ENCODE results near the gene ECE1. TPM values are rescaled to one million over a fixed set of nuclear protein-coding genes. Genes with fewer than 3 reads are reported as not detected.
A peak's percentile ranks its signal among the peaks of the same experiment; 100 is the strongest.

Gene ECE1
- total and polyA plus RNA-seq, 2 of the 13 experiments (the other 11 are each of a cell fraction or from before 2014, with no cell fraction given): 13.5 to 21.2 TPM

DNA sequence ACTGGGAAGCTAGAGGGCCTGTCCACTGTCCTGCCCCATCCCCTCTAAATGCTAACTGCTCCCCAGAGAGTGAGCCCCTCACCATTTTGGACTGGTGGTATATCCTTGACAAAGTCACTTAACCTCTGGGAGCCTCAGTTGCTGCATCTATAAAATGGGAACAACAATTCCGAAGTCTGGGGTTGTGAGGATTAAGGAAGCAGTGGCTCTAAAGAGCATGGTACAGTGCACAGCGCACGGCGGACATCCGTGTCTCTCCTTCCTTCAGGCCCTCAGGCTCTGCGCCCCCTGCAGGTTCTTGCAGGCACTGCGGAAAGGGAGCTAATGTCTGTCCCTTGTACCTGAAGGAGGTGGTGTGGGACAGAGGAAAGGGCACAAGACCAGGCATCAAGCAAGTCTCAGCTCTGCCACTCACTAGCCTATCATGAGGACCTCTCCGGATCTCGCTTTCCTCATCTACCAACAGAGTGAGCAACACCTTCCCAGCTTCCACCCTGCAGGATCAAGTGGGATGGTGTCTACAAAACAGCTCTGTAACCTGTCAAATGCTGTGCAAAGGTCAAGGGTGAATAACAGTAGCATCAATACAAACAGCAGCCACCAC, 20.1 kb downstream of the ECE1 start (continued):
- no peak for TF ChIP-seq AHDC1 (CRISPR knock-in tag; IDR thresholded peaks at IDR 0.05; ENCODE audit: borderline replicate concordance)
- no peak for TF ChIP-seq HNRNPK (IDR thresholded peaks at IDR 0.05; ENCODE audit: low read depth, low read length, poor library complexity, severe bottlenecking)
- TF ChIP-seq, protein P1, sequence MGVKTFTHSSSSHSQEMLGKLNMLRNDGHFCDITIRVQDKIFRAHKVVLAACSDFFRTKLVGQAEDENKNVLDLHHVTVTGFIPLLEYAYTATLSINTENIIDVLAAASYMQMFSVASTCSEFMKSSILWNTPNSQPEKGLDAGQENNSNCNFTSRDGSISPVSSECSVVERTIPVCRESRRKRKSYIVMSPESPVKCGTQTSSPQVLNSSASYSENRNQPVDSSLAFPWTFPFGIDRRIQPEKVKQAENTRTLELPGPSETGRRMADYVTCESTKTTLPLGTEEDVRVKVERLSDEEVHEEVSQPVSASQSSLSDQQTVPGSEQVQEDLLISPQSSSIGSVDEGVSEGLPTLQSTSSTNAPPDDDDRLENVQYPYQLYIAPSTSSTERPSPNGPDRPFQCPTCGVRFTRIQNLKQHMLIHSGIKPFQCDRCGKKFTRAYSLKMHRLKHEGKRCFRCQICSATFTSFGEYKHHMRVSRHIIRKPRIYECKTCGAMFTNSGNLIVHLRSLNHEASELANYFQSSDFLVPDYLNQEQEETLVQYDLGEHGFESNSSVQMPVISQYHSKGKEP (CRISPR knock-in tag; IDR thresholded peaks at IDR 0.05): no peak
- no peak for TF ChIP-seq SAFB2 (CRISPR knock-in tag; IDR thresholded peaks at IDR 0.05; ENCODE audit: borderline replicate concordance, low read depth)
- TF ChIP-seq CHD4 (IDR thresholded peaks at IDR 0.05; ENCODE audit: borderline replicate concordance, low read length): peak; percentile 99
- TF ChIP-seq, protein P2, sequence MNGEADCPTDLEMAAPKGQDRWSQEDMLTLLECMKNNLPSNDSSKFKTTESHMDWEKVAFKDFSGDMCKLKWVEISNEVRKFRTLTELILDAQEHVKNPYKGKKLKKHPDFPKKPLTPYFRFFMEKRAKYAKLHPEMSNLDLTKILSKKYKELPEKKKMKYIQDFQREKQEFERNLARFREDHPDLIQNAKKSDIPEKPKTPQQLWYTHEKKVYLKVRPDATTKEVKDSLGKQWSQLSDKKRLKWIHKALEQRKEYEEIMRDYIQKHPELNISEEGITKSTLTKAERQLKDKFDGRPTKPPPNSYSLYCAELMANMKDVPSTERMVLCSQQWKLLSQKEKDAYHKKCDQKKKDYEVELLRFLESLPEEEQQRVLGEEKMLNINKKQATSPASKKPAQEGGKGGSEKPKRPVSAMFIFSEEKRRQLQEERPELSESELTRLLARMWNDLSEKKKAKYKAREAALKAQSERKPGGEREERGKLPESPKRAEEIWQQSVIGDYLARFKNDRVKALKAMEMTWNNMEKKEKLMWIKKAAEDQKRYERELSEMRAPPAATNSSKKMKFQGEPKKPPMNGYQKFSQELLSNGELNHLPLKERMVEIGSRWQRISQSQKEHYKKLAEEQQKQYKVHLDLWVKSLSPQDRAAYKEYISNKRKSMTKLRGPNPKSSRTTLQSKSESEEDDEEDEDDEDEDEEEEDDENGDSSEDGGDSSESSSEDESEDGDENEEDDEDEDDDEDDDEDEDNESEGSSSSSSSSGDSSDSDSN (CRISPR knock-in tag; IDR thresholded peaks at IDR 0.05): peak; percentile 44; the same call in 1 of the 2 replicates
- no peak for TF ChIP-seq ATM (IDR thresholded peaks at IDR 0.05; ENCODE audit: borderline replicate concordance)
- peak; percentile 45; the same call in 1 of the 2 replicates for TF ChIP-seq ZFP91 (CRISPR knock-in tag; IDR thresholded peaks at IDR 0.05; ENCODE audit: borderline replicate concordance)
- TF ChIP-seq, protein P3, sequence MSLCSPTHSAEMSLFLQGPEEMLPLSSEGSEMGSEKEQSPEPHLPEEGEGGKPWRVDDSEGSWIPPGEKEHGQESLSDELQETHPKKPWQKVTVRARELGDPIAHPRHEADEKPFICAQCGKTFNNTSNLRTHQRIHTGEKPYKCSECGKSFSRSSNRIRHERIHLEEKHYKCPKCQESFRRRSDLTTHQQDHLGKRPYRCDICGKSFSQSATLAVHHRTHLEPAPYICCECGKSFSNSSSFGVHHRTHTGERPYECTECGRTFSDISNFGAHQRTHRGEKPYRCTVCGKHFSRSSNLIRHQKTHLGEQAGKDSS (CRISPR knock-in tag; IDR thresholded peaks at IDR 0.05; ENCODE audit: borderline replicate concordance, low read depth): no peak
- TF ChIP-seq HDAC2 (CRISPR knock-in tag; IDR thresholded peaks at IDR 0.05): peak; percentile 9; the same call in 1 of the 2 replicates
- 0 out of 2 replicates have a peak, but pooled peaks have one; percentile 29 for TF ChIP-seq MIER3 (CRISPR knock-in tag; IDR thresholded peaks at IDR 0.05; ENCODE audit: borderline replicate concordance)
- TF ChIP-seq FOXK1 (CRISPR knock-in tag; IDR thresholded peaks at IDR 0.05; ENCODE audit: borderline replicate concordance, low read depth): peak; percentile 40; the same call in 1 of the 2 replicates
- no peak for TF ChIP-seq IRX3 (CRISPR knock-in tag; IDR thresholded peaks at IDR 0.05; ENCODE audit: borderline replicate concordance, low read depth)
- TF ChIP-seq NFYB (CRISPR knock-in tag; IDR thresholded peaks at IDR 0.05): no peak
- TF ChIP-seq ZNF607 (CRISPR knock-in tag; IDR thresholded peaks at IDR 0.05; ENCODE audit: borderline replicate concordance): no peak
- peak; percentile 71; the same call in 1 of the 2 replicates for TF ChIP-seq RAD21 (CRISPR knock-in tag; IDR thresholded peaks at IDR 0.05)

All from HepG2 (cell line).